Transverse colon (tissue), 4 donors: Measurements from ENCODE around the gene KCNF1. TPM values are rescaled to one million over a fixed set of nuclear protein-coding genes. Genes with fewer than 3 reads are reported as not detected.
A peak's percentile ranks its signal among the peaks of the same experiment; 100 is the strongest.

Source experiments
- DNase-seq: peaks from one replicate; pipeline ENCODE4 v3.0.0-alpha.2; 2019
- H3K27ac ChIP-seq, 4 donors: fragments of 200-600 bp; sonication (generic); 2 replicates each; pipeline ENCODE4 v1.5.1; 2016 to 2018; ENCODE audit warnings: inconsistent platforms in 4 of 4
- H3K27me3 ChIP-seq: fragments of 200-600 bp; sonication (generic); 2 replicates; pipeline ENCODE4 v1.5.1; 2017; ENCODE audit warnings: inconsistent platforms
- H3K36me3 ChIP-seq, 4 donors: fragments of 200-600 bp; sonication (generic); 2 replicates each; pipeline ENCODE4 v1.5.1; 2017 to 2019; ENCODE audit warnings: inconsistent platforms in 4 of 4
- H3K4me1 ChIP-seq, 4 donors: fragments of 200-600 bp; sonication (generic); 2 replicates each; pipeline ENCODE4 v1.5.1; 2017 to 2020; ENCODE audit warnings: inconsistent platforms in 4 of 4
- H3K4me3 ChIP-seq, 4 donors: fragments of 200-600 bp; sonication (generic); 1 replicate in 1 of 4; 2 replicates in 3 of 4; pipeline versions ENCODE4 v1.5.1 to v1.6.1; 2017 to 2019; ENCODE audit warnings: inconsistent platforms in 4 of 4
- H3K9me3 ChIP-seq, 2 donors: fragments of 200-600 bp; sonication (generic); 2 replicates each; pipeline ENCODE4 v1.5.1; 2017 to 2019; ENCODE audit warnings: inconsistent platforms in 2 of 2
- EP300 ChIP-seq: sonication (generic); formaldehyde crosslinking; IDR thresholded peaks from one replicate; pipeline ENCODE4 v1.6.1; 2017; ENCODE audit warnings: antibody characterized with exemption, low read depth
- POLR2A ChIP-seq: fragments of 450-650 bp; IDR thresholded peaks from one replicate; pipeline ENCODE4 v1.6.1; 2016; ENCODE audit warnings: antibody characterized with exemption, mild to moderate bottlenecking, moderate library complexity
- POLR2AphosphoS5 ChIP-seq, 3 donors: sonication (generic); formaldehyde crosslinking; IDR thresholded peaks; one replicate each; pipeline ENCODE4 v1.6.1; 2016; ENCODE audit warnings: antibody characterized with exemption in 3 of 3
- WGBS, 2 donors: methylation state at CpG; one replicate each; pipeline ENCODE4 v1.1.5; 2018; ENCODE audit warnings: low coverage in 1 of 2; 5-methylcytosine and 5-hydroxymethylcytosine counted together
- in situ Hi-C, 4 donors: fragments of 200-750 bp; cut with MboI; loops; one replicate each; pipeline versions ENCODE4 v1.15.0 to v1.15.1; 2017; ENCODE audit warnings: low sequenced_read_pairs in 3 of 4, low pct_ligation_motif_present in 1 of 4, low pct_unique_long_range_greater_than_20kb in 1 of 4
- intact Hi-C: fragments of 100-400 bp; cut with DNase I; formaldehyde crosslinking; loops from one replicate; pipeline ENCODE4 v1.15.1; 2023; ENCODE audit warnings: low total_unique reads
- total RNA-seq, 4 donors: library from RNA; depleted of rRNA; stranded (reverse); fragments of >200 nt; gene quantifications; one replicate each; pipeline ENCODE4 v1.1.0, GENCODE V29; 2016
- TF ChIP-seq, protein P1 (sequence below), 5 experiments: fragments of 200-600 bp in 3 of 5; fragments of 450-650 bp in 2 of 5; sonication (generic) in 3 of 5; IDR thresholded peaks; 1 replicate in 2 of 5; 2 replicates in 3 of 5; pipeline ENCODE4 v1.5.1; 2016 to 2017; ENCODE audit warnings: antibody characterized with exemption in 5 of 5, inconsistent platforms in 3 of 5, mild to moderate bottlenecking in 2 of 5, moderate library complexity in 1 of 5

KCNF1 gene, protein sequence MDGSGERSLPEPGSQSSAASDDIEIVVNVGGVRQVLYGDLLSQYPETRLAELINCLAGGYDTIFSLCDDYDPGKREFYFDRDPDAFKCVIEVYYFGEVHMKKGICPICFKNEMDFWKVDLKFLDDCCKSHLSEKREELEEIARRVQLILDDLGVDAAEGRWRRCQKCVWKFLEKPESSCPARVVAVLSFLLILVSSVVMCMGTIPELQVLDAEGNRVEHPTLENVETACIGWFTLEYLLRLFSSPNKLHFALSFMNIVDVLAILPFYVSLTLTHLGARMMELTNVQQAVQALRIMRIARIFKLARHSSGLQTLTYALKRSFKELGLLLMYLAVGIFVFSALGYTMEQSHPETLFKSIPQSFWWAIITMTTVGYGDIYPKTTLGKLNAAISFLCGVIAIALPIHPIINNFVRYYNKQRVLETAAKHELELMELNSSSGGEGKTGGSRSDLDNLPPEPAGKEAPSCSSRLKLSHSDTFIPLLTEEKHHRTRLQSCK
- under 1 TPM in 1 of 4 donors, not detected in 3; 0.27 TPM for total RNA-seq

DNA sequence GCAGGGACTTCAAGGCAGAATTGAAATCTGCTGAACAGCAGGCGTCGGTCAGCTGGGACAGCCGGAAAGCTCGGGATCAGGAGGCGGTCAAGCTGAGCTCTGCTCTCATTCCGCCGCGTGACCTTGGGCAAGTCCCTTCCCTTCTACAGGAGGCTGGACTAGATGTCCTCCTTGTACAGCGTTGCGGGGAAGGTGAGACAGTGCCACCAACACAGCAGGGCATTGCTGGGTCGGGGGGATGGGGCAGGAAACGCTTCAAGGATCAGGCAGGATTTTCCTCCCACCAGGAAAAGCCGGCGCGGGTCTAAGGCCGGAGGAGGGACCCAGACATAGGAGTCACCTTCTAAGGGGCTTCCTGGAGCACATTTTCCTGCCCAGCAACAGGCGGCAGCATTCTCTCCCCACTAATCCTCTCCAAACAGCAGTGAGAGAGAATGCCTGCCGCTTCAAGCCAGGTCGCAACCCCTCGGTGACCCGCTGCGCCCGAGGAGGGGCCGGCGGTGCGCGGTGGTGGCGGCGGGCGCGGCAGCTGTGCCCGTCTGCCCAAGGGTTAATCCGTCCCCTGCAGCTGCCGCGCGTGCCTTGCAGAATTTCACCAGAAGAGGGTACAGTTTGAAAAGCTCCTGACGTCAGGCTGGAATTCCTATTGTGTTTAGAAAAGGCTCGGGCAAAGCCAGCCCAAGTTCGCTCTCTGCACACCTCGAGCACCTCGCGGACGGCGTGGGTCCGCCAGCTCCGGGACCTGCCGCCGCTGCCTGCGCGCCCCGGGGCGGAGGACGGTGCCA, at the start of gene KCNF1:
Gene KCNF1, plus strand, starts transcription at position 644 of the 785 bp plus-strand sequence. CDS start 493 bp downstream, outside the sequence.
- H3K27ac ChIP-seq, result no peak within 1 kb of the TSS
- TF ChIP-seq, protein P1, sequence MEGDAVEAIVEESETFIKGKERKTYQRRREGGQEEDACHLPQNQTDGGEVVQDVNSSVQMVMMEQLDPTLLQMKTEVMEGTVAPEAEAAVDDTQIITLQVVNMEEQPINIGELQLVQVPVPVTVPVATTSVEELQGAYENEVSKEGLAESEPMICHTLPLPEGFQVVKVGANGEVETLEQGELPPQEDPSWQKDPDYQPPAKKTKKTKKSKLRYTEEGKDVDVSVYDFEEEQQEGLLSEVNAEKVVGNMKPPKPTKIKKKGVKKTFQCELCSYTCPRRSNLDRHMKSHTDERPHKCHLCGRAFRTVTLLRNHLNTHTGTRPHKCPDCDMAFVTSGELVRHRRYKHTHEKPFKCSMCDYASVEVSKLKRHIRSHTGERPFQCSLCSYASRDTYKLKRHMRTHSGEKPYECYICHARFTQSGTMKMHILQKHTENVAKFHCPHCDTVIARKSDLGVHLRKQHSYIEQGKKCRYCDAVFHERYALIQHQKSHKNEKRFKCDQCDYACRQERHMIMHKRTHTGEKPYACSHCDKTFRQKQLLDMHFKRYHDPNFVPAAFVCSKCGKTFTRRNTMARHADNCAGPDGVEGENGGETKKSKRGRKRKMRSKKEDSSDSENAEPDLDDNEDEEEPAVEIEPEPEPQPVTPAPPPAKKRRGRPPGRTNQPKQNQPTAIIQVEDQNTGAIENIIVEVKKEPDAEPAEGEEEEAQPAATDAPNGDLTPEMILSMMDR (IDR thresholded peaks at IDR 0.05), result peak in 3 of 5 experiments; percentile 11 to 26 (median 24)
- TF ChIP-seq EP300, result no peak
- in situ Hi-C loops, result no loop called here
- intact Hi-C loops, result loop anchor here (10.0 kb wide), 1 partner anchor 77 kb away; no protein-coding TSS in a partner anchor
- H3K36me3 ChIP-seq, result no peaks in the 10 kb centered on the region
- 22 to 57% methylated on average over 7 to 36 of the region's 53 CpGs for WGBS, 2 donors
- peaks cover 45% of the 10 kb centered on the region for H3K27me3 ChIP-seq
- no peaks in the 10 kb centered on the region for H3K9me3 ChIP-seq
- H3K4me1 ChIP-seq, result peaks cover 0 to 10% (median 7%) of the 10 kb centered on the region in 4 donors
- peak within 1 kb of the TSS in 3 of 4 donors; percentile 10 to 48 (median 37) for H3K4me3 ChIP-seq
- no peak for DNase-seq

DNA sequence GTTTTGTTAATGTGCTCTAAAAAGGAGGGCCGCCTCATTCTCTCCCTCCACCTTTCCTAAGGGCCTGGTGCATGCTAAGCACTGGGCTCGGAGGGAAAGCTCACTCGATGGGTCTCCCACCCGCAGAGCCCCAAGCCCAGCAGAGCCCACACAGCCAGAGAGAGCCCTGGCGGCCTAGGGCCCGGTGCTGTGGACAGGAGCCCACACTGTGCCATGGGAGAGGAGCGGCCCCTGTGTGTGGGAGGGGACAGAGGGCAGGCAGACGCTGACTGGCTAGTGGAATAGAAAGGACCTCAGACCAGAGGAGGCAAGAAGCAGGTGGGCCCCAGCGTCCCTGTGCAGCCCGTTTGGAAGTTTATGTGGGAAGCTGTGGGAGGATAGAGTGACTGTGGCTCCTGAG, 49.4 kb upstream of the KCNF1 start:
- peaks cover 5% of the 10 kb centered on the region for H3K27me3 ChIP-seq
- no peaks in the 10 kb centered on the region for H3K9me3 ChIP-seq
- intact Hi-C loops, result no loop called here
- H3K27ac ChIP-seq, result no peak overlapping the region
- DNase-seq, result no peak
- in situ Hi-C loops, result no loop called here
- H3K4me1 ChIP-seq, result peaks cover 0 to 10% (median 2%) of the 10 kb centered on the region in 4 donors
- 88% methylated on average over 10 of the region's 10 CpGs; no CpG with 5 or more reads in 1 of the 2 donors for WGBS, 2 donors
- no peaks in the 10 kb centered on the region for H3K36me3 ChIP-seq
- TF ChIP-seq, protein P1 (IDR thresholded peaks at IDR 0.05), result no peak
- TF ChIP-seq EP300 (no peak), POLR2A (no peak), POLR2AphosphoS5 (IDR thresholded peaks at IDR 0.05) (no peak)
- H3K4me3 ChIP-seq, result no peak overlapping the region

DNA sequence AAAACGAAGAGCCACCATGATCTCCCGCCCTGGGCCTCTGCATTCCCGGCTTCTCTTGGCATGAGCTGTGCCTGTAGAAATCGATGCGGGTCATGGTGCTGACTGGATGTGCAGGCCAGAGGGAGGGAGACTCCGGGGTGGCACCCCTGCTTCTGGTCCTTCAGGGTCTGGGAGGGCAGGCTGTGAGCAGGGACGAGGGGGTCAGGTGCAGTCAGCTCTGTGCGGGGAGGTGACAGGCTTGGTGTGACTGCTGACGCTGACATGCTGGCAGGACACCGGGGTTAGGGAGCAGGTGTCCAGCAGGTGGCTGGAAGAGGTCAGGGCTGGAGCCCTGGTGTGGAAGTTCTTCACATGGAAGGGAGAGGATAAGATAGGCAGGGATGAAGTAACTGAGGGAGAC, 48.7 kb upstream of the KCNF1 start:
- Histone ChIP-seq H3K4me1 (peaks cover 0 to 10% (median 3%) of the 10 kb centered on the region in 4 donors), H3K36me3 (no peaks in the 10 kb centered on the region), H3K27me3 (peaks cover 5% of the 10 kb centered on the region), H3K27ac (no peak overlapping the region), H3K9me3 (no peaks in the 10 kb centered on the region), H3K4me3 (no peak overlapping the region)
- intact Hi-C loops (no loop called here), in situ Hi-C loops (no loop called here)
- TF ChIP-seq POLR2AphosphoS5 (IDR thresholded peaks at IDR 0.05) (no peak), EP300 (no peak), POLR2A (no peak)
- TF ChIP-seq, protein P1 (IDR thresholded peaks at IDR 0.05), result no peak
- no peak for DNase-seq
- WGBS, 2 donors, result 92% methylated on average over 10 of the region's 10 CpGs; no CpG with 5 or more reads in 1 of the 2 donors

DNA sequence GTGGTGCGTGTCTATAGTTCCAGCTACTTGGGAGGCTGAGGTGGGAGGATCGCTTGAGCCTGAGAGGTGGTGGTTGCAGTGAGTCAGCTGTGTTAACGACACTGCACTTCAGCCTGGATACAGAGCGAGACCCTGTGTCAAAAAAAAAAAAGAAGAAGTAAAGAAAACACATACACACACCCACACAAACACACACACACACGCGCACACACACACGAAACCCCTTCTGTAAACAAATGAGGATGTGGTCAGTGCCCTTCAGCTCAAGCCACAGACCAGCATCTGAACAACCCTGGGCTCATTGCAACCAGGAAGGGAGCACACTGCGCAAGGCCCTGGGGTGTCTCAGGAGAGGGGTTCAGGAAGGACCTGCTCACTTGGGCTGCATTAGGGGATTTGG, 47.9 kb upstream of the KCNF1 start:
- DNase-seq, result peak; percentile 24
- intact Hi-C loops (no loop called here), in situ Hi-C loops (no loop called here)
- Histone ChIP-seq H3K4me3 (no peak overlapping the region), H3K27me3 (peaks cover 5% of the 10 kb centered on the region), H3K4me1 (peaks cover 0 to 11% (median 5%) of the 10 kb centered on the region in 4 donors), H3K27ac (no peak overlapping the region), H3K9me3 (no peaks in the 10 kb centered on the region), H3K36me3 (no peaks in the 10 kb centered on the region)
- TF ChIP-seq POLR2A (no peak), POLR2AphosphoS5 (IDR thresholded peaks at IDR 0.05) (no peak), EP300 (no peak)
- TF ChIP-seq, protein P1 (IDR thresholded peaks at IDR 0.05), result no peak
- 55 to 67% methylated on average over 7 to 8 of the region's 8 CpGs for WGBS, 2 donors
